GM19395 (cell line): ENCODE measurements around the gene DYNC1I2.
A peak's percentile ranks its signal among the peaks of the same experiment; 100 is the strongest.
"Not testable (repeated sequence)": the region's sequence is repeated elsewhere in the genome, so short reads cannot be mapped to it uniquely, and the experiment has no call there.

Source experiments
- ATAC-seq: cut with Tn5 transposase; IDR thresholded peaks from one replicate; pipeline ENCODE4 v1.9.1; 2021; ENCODE audit warnings: mild to moderate bottlenecking, moderate library complexity; ENCODE audit not compliant: unreplicated experiment

Gene DYNC1I2

DNA sequence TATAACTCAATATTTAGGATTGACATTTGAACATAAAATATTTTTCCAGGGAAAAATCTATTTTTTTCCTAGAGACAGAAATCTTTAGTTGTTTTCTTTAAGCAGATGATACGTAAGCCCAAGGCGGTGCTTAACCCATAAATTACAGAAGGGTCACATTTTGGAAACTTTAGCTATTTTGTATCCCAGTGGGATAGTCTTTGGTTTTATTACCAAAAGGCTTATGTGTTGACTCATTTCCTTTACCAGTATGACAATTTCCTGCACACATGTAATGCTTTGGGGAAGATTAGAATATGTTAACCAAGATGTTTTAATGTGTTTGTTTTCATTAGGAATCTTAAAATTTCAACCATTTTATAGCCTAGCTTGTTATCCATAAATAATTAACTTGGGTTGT lies 24.8 kb downstream of the DYNC1I2 start:
- no peak for ATAC-seq

DNA sequence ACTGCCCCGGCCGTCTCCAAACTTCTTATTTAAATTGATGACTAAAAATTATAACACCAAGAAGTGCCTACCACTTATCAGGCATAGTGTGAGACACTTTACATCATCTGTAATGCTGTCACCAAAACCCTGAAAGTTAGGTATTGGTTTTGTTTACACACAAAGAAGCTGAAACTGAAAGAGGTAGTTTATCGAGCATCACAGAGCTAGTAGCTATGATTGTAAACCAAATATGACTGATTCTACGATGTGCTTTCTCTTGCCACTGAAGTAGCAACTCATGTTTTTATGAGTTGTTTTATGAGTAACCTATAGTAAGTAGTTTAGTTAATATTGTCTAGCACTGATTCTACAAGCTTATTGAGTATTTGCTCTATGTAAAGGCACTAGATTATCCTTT lies 31.5 kb downstream of the DYNC1I2 start:
- peak; percentile 89 for ATAC-seq

DNA sequence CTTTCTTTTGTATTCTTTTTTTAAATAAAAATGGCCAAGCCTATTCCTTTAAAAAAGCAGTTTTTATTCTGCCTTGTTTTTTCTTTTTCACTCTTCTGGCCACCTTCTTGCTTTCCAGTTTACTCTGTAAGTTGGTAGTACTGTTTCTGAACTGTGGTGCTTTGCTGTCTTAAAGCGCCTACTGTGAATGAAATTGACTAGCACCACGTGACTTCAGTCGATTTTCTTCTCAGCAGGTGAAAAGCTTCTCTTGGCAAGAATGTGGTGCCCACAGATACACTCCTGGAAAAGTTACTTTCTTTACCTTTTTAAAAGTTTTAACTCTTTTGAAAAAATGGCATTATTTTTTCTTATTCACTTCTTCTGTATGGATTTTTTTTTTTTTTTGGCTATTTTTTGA lies 32.4 kb downstream of the DYNC1I2 start:
- ATAC-seq, result no peak

DNA sequence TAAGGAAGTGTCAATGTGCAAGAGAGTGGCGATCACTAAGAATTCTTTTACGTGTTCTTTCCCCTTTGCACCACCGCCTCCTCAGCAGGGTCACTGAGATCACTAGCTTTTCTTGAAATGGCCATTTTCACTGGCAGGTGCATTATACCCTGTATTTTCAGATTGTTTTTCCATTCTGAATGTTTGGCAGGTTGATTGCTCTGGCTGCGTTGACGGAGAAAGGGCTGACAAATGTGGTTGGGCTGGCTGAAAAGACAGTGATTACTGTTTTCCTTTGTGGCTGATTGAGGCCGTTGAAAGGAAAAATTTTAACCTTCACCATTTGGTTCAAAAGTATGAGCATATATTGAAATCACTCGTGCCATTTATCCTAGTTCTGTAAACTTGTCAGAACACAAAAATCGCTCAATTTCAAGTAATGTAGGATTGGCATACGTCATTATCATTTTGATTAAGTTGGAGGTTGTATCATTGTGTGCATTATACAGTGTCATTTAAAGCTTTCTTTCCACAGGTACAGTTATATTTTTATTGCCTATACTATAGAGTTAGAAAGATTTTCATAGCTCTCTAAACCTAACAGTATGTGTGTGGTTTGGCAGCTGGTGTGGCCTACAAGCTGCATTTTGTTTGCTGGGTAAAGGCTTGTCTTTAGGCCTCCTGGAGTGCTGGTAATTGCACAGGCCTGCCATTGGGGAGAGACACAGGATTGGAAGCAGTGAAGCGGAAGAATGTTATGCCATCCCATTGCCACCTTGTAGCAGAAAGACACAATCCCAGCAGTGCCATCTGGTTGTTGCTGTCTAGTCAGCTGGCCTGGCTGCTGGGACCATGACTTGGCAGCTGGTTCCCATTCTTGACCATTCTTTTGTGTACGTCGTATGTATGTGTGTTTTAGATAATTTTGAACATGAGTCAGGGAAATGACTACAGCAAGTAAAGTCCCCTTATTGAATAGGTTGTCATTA lies 36.7 kb downstream of the DYNC1I2 start:
- no peak for ATAC-seq

DNA sequence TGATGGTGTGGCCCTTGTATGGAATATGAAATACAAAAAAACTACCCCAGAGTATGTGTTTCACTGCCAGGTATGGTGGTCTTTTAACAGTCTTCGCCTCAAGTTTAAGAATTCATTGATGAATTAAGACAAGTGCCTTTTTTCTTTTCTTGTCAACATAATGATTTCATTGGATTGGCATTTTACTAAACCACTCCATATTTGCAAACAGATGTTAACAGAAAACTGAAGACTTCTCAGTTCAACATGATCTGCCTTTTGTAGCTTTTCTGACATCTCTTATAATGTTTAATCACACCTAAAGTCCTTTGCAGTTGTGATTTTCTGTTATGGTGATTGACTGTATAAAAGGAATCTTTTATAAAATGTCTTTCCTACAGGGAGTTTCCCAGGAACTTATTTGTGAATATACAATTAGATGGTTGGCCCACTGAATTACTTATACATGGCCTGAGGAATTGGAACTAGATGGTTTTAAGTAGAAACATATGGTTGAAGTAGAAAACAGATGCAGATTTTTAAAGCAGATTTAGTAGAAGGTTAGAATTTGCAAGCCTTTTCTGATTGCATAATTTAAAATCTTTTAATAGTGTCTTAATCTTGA lies 39.7 kb downstream of the DYNC1I2 start:
- no peak for ATAC-seq

DNA sequence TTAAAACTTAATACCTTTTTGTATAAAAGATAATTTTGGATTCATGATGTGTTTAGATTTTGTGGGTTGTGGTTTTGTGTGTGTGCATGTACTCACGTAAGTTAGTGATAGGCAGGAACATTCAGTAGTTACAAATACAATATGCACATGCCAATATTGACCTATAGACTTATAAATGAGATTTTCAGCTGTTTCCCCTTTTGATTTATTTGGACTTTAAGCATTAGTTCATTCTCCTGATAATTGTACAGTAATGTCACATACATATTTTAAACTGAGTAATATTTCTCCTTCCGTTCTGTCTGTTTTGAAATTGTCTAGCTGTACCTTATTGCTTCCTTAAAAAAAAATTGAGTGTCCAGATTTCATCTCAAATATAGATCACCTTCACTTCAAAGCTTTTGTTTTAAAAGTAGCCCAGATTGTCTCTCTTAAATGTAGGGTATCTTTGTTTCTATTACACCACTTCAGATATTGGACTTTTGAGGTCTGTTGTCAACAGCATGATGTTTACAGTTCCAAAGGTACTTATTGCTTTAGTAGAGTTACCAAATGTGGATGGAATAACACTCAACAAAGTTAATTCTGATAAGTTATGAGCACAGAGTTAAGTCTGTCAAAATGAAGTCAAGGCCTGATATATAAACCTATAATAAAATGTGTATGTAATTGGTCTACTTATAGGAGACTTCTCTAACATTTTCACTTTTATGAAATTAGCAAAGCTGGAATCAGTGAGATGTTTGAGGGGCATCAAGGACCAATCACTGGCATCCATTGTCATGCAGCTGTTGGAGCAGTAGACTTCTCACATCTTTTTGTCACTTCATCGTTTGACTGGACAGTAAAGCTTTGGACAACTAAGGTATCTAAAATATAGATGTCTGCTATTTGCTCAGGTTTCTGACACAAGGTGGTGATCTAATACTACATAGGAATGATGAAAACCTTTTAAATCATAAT lies 42.0 kb downstream of the DYNC1I2 start:
- ATAC-seq, result no peak

DNA sequence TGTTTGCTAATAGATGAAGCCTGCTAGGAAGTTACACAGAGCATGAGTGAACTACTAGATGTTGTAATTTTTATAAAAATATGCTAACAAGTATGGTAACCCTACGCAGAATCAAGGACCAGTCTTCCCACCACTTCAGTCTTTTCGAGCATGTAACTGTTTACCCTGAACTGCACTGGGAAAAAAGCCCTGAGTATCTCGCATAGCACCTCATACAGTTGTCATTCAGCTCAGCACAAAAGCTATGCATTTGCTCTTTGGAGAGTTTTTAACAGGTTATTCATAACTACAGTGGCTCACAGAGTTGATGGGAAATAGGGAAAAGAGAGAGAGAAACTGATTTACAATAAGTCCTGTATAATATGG lies 42.7 kb downstream of the DYNC1I2 start:
- ATAC-seq, result no peak

DNA sequence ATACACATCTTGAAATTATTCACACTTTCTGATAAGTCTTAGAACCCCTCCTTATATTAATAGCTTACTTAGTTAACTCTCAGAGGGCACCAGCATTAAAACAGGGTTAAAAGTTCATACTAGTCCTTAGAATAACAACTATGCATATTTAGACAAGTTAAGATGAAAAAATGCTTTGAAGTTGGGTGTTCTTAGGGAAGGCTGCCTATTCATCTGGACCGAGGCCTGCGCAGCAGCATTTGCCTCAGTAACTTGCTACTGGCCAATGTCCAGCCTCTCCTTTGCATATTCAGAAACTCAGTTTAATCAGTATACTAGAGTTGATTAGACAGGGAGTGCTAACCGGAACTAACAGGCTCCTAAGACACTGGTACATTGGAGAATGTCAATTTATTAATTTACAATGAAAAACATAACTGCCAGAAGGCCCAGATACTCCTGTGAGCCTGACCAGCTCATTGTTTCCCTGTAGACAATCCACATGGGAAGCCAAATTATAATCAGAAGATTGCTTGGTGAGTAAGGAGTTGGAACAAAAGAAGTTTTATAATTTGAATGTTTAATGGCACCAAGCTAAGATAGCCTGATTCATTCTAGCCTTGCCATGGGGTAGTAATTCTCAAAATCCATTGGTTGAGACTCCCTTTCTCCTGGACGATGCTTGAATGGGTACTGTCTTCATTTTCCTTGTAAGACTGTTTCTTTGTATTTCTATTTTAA lies 48.9 kb downstream of the DYNC1I2 start:
- ATAC-seq, result no peak

DNA sequence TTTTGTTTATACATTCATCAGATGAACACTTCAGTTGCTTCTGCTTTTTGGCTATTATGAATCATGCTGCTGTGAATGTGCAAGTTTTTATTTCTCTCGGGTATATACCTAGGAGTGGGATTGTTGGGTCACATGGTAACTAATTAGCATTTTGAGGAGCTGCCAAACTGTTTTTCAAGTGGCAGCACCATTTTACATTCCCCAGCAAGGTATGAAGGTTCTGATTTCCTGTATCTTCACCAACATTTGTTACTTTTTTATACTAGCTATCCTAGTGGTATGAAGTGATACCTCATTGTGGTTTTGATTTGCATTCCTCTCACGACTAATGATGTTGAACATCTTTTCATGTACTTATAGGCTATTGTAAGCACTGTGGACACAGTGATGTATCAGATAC lies 53.9 kb downstream of the DYNC1I2 start:
- ATAC-seq, result peak; percentile 67

DNA sequence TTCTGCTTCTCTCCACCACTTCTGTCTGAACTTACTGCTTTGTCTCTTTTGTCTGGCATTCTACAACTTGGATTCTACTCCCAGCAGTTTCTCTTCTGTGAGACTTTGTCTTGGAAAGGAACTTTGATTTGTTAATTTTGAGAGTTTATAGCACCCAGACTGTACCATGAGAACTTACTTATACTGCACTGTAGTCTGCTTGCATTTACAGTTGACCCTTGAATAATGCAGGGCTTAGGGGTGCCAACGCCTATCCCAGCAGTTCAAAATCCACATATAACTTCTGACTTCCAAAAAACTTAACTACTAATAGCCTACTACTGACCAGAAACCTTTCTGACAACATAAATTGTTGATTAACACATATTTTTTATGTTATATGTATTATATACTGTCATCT lies 55.5 kb downstream of the DYNC1I2 start:
- no peak for ATAC-seq

DNA sequence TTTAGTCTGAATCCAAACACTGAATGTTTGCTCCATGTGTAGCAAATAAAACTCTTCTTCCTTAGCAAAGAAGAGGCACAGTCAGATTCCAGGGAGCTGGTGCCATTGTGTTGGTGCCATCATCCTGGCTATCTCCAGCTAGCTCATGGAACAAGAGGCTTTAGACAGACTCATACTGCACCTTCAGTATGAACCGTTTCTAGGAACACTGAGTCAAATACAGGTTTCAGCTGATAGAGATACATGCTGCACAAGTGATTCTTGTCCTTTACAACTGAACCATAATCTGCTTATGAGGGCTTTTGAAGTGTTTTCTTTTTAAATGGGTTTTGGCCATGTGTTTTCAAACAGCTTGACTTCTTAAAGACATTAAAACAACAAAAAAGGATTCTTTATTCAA lies 57.9 kb downstream of the DYNC1I2 start:
- ATAC-seq, result no peak

DNA sequence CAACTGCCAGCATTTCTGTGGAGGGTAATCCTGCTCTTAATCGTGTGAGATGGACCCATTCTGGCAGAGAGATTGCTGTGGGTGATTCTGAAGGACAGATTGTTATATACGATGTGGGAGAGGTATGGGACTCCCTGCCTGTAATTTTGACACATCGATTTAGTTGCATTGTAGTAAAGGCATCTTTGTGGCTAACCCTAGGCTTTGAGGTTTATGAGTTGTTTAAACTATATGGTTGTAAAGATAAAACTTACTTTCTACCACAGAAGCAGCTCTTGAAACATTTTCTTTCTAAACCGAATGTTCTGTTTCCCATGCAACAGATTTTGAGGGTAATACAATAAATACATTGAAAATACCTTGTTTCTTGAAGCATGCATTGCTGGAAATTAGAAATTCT lies 58.5 kb downstream of the DYNC1I2 start:
- ATAC-seq, result no peak

DNA sequence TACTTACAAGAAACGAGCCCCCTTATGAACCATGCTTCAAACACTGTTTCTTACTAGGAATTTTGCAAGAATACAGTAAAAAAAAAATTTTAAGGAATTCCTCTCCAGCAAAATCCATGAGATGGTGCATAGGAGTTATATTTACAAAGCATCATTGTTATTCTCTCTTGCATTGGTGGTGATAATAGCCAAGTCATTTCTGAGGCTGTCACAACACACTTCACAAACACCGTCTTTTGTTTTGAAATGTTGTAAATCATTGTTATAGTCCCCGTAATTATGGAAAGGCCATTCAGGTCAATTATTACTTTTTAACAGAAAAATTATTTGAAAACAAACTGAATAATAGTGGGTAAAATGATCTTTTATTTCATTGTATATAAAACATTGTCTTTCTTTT lies 60.1 kb downstream of the DYNC1I2 start:
- ATAC-seq, result no peak

DNA sequence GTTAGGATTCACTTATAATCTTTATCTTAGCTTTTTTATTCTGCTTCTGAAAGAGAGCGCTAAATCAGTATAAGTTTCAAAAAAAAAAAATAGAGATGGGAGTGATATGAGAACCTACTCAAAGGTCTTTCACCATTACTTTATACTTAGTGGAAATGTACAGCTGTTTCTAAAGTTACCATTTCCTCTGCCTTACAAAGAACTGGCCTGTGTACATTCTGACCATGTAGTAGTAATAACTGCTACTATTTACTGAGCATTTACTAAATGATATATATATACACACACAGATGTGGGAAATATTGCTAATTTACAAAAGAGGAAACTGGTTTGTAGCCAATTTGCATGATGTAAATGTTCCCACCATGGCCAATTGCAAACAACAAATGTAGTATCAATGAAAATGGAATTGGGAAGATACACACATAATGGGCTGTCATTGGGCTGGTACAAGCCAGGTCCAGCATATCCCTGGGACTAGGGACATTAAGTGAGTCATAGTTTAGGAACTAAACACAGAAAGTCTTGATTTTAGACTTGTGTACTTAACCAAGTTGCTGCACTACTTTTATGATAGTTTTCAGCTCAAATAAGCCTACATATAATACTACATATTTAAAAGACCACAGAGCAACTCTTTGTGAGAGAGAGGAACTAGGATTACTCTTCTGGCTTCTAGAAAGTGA lies 67.1 kb downstream of the DYNC1I2 start:
- ATAC-seq, result no peak

DNA sequence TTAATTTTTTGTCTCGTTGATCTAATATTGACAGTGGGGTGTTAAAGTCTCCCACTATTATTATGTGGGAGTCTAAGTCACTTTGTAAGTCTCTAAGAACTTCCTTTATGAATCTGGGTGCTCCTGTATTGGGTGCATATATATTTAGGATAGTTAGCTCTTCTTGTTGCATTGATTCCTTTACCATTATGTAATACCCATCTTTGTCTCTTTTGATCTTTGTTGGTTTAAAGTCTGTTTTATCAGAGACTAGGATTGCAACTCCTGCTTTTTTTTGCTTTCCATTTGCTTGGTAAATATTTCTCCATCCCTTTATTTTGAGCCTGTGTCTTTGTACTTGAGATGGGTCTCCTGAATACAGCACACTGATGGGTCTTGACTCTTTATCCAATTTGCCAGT lies 71.5 kb downstream of the DYNC1I2 start:
- ATAC-seq, result not testable (repeated sequence)

DNA sequence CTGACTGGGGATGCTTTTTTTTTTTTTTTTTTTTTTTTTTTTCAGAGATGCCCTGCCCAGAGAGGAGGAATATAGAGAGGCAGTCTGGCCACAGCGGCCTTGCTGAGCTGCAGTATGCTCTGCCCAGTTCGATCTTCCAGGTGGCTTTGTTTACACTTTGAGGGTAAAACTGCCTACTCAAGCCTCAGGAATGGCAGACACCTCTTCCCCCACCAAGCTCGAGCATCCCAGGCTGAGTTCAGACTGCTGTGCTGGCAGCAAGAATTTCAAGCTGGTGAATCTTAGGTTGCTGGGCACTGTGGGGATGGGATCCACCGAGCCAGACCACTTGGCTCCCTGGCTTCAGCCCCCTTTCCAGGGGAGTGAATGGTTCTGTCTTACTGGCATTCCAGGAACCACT lies 73.9 kb downstream of the DYNC1I2 start:
- ATAC-seq, result not testable (repeated sequence)

DNA sequence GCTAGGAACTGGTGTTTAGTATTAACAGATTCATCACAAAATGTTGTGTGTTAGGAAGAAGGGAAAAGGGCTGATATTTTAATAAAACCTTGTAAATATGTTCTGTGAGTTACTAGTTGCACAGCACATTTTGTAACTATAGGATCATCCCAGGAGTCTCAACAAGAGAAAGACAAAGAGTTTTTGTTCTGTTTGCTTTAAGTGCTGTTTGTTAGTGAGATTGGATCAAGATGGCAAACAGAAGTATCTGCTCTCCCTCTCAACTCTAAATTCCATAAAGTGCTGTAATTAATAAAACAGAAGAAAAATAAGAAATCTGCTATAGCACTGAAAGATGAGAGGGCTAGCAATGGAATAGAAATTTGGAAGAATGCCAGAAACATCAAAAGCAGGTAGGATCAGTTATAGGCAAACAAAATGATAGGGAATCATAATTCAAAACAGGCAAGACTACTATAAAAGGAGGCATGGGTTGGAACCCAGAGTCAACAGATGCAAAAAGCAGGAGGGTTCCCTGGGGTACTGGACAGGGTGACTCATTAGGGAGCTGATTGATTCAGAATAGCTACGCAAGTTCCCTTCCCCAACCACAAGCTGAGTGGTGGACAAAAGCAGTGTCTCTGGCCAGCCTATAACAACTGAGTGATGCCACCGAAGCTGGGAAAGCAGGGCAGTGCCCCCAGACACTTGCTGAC lies 75.8 kb downstream of the DYNC1I2 start:
- no peak for ATAC-seq

DNA sequence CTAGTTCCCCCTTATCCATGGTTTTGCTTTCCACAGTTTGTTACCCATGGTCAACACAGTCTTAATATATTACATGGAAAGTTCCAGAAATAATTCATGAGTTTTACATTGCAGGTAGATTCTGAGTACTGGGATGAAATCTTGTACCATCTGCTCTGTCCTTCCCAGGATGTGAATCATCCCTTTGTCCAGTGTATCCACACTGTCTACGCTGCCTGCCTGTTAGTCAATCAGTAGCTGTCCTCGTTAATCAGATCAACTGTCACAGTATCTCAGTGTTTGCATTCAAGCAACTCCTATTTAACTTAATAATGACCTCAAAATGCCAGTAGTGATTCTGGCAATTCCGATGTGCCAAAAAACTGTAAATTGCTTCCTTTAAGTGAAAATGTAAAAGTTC lies 76.3 kb downstream of the DYNC1I2 start:
- no peak for ATAC-seq

DNA sequence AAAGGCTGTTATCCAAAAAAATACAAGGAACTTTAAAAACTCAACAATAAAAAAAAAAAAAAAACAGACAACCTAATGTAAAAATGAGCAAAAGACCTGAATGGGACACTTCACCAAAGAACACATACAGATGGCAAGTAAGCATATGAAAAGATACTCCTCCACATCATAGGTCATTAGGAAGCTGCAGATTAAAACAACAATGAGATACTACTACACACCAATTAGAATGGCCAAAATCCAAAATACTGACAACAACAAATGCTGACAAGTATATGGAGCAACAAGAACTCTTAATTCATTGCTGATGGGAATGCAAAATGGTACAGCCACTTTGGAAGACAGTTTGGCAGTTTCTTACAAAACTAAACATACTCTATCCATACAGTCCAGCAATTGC lies 84.2 kb downstream of the DYNC1I2 start:
- ATAC-seq, result no peak

DNA sequence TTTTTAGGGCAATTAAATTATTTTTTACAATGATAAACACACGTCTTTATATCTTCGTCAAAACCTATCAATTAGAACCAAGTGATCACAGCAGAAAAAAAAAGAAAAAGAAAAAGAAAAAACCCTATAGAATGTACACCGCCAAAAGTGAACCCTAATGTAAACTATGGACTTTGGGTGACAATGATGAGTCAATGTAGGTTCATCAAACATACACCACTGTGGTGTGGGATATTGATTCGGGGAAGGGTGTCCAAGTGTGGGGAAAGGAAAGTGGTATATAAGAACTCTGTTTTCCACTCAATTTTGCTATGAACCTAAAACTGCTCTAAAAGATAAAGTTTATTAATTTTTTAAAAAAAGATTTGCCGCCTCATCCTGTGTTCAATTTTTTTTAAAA lies 85.1 kb downstream of the DYNC1I2 start:
- no peak for ATAC-seq
